Stimulated activated CD4-positive, alpha-beta T cell treated with anti-CD3 and anti-CD28 coated beads, Interleukin-1b, Interleukin-23, amount 100 ng/mL, for 24 hours (primary cell): ENCODE data around the gene RFX1.

Experiments
- DNase-seq, 4 experiments: peaks; one replicate each; pipeline ENCODE4 v3.0.0-alpha.2; 2020; ENCODE audit warnings: low read depth in 4 of 4, low spot score in 1 of 4

Gene RFX1

GRCh38 chr19:13996928-13997630 is 9.0 kb downstream of the RFX1 start:
- no peak for DNase-seq

GRCh38 chr19:13995878-13996765 is 10.0 kb downstream of the RFX1 start:
- DNase-seq: no peak

DNA sequence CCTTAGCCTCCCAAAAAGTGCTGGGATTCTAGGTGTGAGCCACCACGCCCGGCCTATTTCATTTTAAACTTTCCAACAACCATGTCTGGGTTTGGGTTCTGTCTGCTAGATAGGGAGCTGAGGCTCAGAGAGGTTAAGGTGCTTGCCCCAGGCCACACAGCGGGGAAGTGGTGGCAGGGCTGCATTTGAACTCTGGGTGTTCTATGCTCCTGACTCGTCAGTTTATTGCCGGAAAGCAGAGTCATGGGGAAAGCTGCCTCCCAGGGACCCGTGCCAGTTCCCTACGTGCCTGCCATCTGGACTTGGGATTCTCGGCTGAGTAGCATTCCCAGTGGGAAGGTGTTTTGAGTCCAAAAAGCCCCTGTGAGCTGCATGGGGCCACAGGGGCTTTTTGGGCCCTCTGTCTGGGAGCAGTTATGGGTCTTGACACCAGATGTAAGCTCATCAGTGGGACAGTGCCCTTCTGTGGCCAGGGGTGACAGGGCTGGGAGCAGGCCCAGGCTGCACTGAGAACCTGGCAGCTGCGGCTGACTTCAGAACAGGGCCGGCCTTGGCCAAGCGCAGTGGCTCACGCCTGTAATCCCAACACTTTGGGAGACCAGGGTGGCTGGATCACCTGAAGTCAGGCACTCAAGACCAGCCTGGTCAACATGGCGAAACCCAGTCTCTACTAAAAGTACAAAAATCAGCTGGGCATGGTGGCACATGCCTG is 10.9 kb downstream of the RFX1 start:
- DNase-seq: no peak

DNA sequence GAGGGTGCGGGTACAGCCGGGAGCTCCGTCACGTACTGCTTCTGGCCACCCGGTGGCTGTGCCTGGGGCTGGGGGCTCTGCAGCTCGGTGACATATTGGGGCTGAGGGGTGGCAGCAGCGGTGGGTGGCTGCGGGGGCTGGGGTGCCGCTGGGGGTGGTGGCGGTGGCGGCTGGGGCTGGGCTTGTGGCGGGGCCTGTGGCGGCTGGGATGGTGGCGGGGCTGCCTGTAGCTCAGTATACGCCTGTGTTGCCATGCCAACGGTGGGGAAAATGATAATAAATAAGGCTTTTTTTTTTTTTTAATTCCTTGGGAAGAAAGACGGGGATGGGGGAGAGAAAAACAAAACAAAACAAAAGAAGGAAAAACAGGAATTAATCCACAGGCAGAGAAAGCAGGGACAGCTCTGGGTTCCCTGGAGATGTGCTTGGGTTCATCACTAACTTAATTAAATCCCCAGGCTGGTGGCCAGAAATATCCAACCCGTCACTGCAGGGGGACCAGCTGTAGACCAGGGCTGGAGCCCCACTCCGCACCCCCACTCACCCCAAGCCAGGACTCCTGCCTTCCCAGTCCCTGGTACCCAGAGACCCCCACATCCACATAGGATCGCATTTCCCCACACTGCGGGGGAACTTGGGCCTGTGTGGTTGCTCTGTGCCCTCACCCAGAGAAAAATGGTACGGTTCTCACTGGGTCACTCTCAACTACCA is 12.4 kb downstream of the RFX1 start:
- DNase-seq: no peak

GRCh38 chr19:13992025-13992424 is 14.1 kb downstream of the RFX1 start:
- DNase-seq: no peak

DNA sequence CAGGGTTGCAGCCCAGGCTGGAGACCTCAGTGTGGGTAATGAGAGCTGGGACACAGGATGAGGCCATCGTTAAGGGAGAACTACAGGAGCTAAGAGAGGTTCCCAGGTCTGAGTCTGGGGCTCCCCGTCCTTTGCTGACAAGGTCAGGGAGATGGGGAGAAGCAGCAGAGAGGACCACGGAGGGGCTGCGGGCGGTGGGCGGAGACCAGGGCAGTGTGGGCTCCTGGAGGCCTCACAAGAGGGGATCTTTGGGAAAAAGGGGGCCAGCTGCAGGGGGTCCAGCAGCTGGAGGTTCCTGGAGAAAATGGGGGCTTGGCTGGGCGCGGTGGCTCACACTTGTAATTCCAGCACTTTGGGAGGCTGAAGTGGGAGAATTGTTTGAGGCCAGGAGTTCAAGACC is 16.0 kb downstream of the RFX1 start:
- no peak for DNase-seq

DNA sequence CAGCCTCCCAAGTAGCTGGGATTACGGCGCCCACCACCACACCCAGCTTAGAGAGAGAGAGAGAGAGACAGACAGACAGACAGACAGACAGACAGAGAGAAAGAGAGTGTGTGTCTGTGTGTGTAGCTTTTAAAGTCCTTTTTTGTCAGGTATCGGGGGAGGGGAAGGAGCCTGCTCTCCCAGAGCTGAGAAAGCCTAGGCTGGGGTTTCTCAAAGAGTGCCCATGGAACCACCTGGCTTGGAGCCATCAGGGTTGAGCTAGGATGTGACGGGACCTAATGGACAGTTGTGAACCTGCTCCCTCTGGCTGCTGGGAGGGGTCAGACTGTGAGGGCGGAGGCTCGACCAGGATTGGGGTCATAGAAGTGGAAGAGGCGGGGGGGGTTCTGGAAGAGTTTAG is 16.6 kb downstream of the RFX1 start:
- no peak for DNase-seq

- DNase-seq: no peak
Observed at GRCh38 chr19:13987101-13987890, 18.8 kb downstream of the RFX1 start.

DNA sequence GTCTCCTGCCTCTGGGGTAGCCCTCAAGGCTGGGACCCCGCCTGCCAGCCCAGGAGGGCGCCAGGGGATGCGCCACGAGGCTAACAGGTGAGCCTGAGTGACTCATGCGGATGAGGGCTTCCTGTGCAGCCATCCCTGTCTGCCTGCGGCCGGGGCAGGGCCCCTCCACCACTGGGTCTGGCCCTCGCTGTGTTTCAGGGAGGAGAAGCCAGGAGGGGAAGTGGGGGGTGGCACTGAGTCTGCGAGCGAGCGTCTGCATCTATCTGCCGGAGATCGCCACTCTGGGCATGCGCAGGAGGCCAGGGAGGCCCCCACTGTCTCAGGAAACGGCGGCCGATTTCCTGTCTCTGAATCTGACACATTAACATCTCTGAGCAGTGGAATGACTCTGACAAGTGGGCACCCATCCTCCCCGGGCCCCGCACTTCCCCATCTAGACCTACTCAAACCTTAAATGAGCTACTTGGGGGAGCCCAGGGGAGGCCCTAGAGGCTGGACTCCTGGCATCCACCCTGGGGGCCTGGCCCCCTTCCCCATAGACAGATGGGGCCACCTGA is 19.7 kb downstream of the RFX1 start:
- DNase-seq: peak; percentile 97 to 99 (median 98)

DNA sequence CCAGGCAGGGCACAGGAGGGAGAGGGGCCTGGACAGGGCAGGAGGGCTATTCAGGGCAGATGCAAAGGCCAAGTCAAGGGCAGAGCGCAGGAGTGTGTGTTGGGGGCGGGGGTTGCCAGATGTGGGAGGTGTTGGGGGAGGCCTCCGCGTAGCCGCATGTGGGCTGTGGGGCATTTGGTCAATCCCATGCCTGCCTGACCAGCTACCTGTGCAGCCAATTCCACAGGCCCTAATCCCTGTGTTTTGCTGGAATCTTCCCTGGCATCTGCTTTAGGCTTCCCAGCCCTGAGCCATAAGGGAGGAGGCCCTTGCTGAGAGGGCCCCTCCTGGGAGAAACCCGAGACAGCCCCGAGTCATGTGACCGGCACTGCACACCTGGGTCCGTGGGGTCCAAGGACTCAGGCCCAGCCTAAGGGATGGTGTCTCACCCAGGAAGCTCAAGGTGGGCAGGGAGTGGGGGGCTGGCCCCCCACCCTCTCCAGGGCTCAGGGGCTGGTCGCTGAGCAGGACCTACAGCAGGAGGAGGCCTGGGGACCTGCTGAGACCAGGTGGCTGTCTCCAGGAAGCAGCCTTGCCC is 20.3 kb downstream of the RFX1 start:
- no peak for DNase-seq

DNA sequence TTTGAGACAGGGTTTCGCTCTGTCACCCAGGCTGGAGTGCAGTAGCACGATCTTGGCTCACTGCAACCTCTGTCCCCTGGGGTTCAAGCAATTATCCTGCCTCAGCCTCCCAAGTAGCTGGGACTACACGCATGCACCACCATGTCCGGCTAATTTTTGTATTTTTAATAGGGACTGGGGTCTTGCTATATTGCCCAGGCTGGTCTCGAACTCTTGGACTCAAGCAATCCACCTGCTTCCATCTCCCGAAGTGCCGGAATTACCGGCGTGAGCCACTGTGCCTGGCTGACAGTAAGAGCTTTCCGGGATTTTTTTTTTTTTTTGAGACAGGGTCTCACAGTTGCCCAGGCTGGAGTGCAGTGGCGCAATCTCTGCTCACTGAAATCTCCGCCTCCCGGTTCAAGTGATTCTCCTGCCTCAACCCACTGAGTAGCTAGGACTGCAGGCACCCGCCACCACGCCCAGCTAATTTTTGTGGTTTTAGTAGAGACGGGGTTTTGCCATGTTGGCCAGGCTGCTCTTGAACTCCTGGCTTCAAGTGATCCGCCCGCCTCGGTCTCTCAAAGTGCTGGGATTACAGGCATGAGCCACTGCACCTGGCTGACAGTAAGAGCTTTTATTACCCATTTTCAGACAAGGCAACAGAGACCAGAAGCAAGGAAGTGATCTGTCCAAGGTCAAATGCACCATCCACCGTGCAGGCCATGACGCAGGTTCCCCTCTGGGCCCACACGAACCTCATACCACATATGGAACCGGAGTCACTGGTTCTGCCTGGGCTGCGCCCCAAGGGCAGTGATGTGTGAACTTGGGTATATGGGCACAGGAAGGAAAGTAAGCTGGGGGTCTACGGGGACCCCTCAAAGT is 21.0 kb downstream of the RFX1 start:
- DNase-seq: no peak

GRCh38 chr19:13984186-13984585 is 21.9 kb downstream of the RFX1 start:
- DNase-seq: no peak

DNA sequence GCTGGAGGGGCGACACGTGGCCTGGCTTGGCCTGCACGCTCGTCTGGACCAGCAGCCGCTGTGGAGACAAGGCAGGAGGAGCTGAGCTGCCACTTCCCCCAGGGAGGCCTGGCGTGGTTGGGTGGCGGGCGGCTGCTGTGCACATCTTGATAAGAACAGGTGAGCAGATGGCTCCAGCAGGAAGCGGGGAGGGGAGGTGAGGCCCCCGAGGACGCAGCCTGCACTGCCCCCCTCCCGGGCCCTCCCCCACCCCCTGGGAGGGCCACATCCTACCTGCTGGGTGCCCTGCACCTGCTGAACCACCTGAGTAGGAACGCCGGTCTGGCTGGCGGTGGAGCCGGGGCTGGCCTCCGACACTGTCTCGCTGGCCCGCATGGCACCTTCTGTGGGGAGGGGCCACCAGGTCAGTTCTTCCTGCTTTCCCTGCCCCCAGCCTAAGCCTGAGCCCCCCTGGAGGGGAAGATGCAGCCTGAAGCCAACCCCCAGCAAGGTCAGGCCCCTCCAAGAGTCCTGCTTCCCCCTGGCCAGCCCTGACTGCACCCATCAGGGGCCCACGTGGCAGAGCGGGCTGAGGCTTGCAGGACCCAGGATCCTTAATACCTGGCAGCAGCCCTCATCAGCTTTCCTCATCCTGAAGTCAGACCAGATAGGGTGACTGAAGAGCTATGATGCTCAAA is 22.8 kb downstream of the RFX1 start:
- DNase-seq: no peak

- no peak for DNase-seq
Observed at GRCh38 chr19:13982773-13983172, 23.3 kb downstream of the RFX1 start.

DNA sequence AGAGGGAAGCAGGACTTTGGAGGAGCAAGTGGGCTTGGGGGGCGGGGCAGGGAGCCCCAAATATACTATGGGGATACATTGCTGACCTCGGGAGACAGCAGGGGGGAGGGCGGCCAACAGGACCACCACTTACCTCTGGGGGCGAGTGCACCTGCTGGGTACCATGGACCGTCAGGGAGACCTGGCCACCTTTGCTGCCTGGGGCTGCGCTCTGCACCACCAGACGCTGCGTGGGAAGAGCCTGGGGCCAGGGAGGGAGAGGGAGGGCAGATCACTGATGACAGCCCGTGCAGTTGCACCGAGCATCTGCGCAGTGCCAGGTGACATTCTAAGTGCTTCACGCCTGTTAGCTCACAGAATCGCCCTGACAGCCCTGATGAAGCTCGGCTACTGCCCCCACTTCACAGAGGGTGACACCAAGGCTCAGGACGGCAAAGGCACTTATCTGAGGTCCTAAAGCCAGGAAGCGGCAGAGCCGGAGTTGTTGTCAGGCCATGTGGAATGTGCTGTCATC is 24.1 kb downstream of the RFX1 start:
- DNase-seq: no peak

DNA sequence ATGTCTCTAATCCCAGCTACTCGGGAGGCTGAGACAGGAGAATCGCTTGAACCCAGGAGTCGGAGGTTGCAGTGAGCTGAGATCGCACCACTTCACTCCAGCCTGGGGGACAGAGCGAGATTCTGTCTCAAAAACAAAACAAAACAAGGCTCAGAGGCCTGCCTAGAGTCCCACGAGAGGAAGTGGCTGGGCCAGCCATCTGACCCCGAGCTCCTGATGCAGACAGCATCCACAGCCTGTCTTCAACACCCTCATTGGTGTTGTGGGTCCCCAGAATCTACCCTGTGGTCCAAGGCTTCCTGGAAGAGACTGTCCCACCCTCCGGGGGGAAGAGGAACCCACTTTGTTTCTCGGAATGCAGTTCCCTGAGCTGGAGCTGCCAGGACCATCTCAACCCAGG is 24.7 kb downstream of the RFX1 start:
- DNase-seq: no peak

- no peak for DNase-seq
Observed at GRCh38 chr19:13981021-13981420, 25.1 kb downstream of the RFX1 start.

GRCh38 chr19:13980340-13980739 is 25.8 kb downstream of the RFX1 start:
- DNase-seq: no peak
